Trophoblast cell (in vitro differentiated cells and primary cell): Measurements from ENCODE around the gene DAB1.

Source experiments
- DNase-seq, 2 donors: peaks; one replicate each; pipeline ENCODE4 v3.0.0-alpha.2; 2016
- H2AFZ ChIP-seq: 2 replicates; pipeline ENCODE4 v1.6.1; 2013; ENCODE audit warnings: low read length, moderate library complexity, mild to moderate bottlenecking; ENCODE audit not compliant: insufficient read depth, poor library complexity
- H2AK5ac ChIP-seq: 2 replicates; pipeline ENCODE4 v1.6.1; 2013; ENCODE audit warnings: mild to moderate bottlenecking, low read length
- H2BK120ac ChIP-seq: 2 replicates; pipeline ENCODE4 v1.6.1; 2013; ENCODE audit warnings: low read length, mild to moderate bottlenecking, moderate library complexity; ENCODE audit not compliant: insufficient read depth, poor library complexity
- H2BK12ac ChIP-seq: 2 replicates; pipeline ENCODE4 v1.6.1; 2013; ENCODE audit warnings: mild to moderate bottlenecking, low read length, moderate library complexity
- H2BK5ac ChIP-seq: 2 replicates; pipeline ENCODE4 v1.6.1; 2013; ENCODE audit warnings: low read length, low read depth, moderate library complexity, mild to moderate bottlenecking; ENCODE audit not compliant: poor library complexity
- H3K14ac ChIP-seq: 2 replicates; pipeline ENCODE4 v1.6.1; 2013; ENCODE audit warnings: mild to moderate bottlenecking, low read length
- H3K18ac ChIP-seq: 2 replicates; pipeline ENCODE4 v1.6.1; 2013; ENCODE audit warnings: mild to moderate bottlenecking, low read length
- H3K23ac ChIP-seq: 2 replicates; pipeline ENCODE4 v1.6.1; 2013; ENCODE audit warnings: low read length
- H3K27ac ChIP-seq: 2 replicates; pipeline ENCODE4 v1.5.1; 2013; ENCODE audit warnings: low read depth, mild to moderate bottlenecking, inconsistent platforms, low read length, moderate library complexity
- H3K27me3 ChIP-seq: 2 replicates; pipeline ENCODE4 v1.6.1; 2013; ENCODE audit warnings: inconsistent platforms, mild to moderate bottlenecking, low read length, moderate library complexity; ENCODE audit not compliant: insufficient read depth
- H3K36me3 ChIP-seq, 2 experiments: 1 replicate in 1 of 2; 2 replicates in 1 of 2; pipeline ENCODE4 v1.6.1; 2013; ENCODE audit warnings: low read length in 2 of 2, mild to moderate bottlenecking in 2 of 2, moderate library complexity in 1 of 2; ENCODE audit not compliant: insufficient read depth in 2 of 2, control insufficient read depth in 1 of 2
- H3K4ac ChIP-seq: 2 replicates; pipeline ENCODE4 v1.6.1; 2013; ENCODE audit warnings: low read depth, mild to moderate bottlenecking, low read length, moderate library complexity
- H3K4me1 ChIP-seq, 2 experiments: 1 replicate in 1 of 2; 2 replicates in 1 of 2; pipeline ENCODE4 v1.6.1; 2013; ENCODE audit warnings: low read length in 2 of 2, mild to moderate bottlenecking in 2 of 2, moderate library complexity in 1 of 2; ENCODE audit not compliant: insufficient read depth in 2 of 2, control insufficient read depth in 1 of 2
- H3K4me2 ChIP-seq: 2 replicates; pipeline ENCODE4 v1.6.1; 2013; ENCODE audit warnings: inconsistent platforms, mild to moderate bottlenecking, low read length, moderate library complexity
- H3K4me3 ChIP-seq: 2 replicates; pipeline ENCODE4 v1.5.1; 2013; ENCODE audit warnings: mild to moderate bottlenecking, low read depth, low read length, inconsistent platforms
- H3K79me1 ChIP-seq: one replicate; pipeline ENCODE4 v1.6.1; 2013; ENCODE audit warnings: low read length
- H3K79me2 ChIP-seq: 2 replicates; pipeline ENCODE4 v1.6.1; 2013; ENCODE audit warnings: low read length, mild to moderate bottlenecking; ENCODE audit not compliant: control insufficient read depth, insufficient read depth, poor library complexity
- H3K9ac ChIP-seq: 2 replicates; pipeline ENCODE4 v1.6.1; 2013; ENCODE audit warnings: mild to moderate bottlenecking, low read length
- H3K9me3 ChIP-seq: 2 replicates; pipeline ENCODE4 v1.6.1; 2013; ENCODE audit warnings: low read depth, mild to moderate bottlenecking, control low read depth, inconsistent platforms, low read length; ENCODE audit not compliant: insufficient read depth
- H4K12ac ChIP-seq: 2 replicates; pipeline ENCODE4 v1.6.1; 2013; ENCODE audit warnings: low read depth, mild to moderate bottlenecking, low read length, moderate library complexity
- H4K8ac ChIP-seq: 2 replicates; pipeline ENCODE4 v1.6.1; 2013; ENCODE audit warnings: low read depth, mild to moderate bottlenecking, low read length, moderate library complexity
- H4K91ac ChIP-seq: one replicate; pipeline ENCODE4 v1.6.1; 2013; ENCODE audit warnings: low read depth, mild to moderate bottlenecking, low read length, moderate library complexity
- WGBS: extraction: QIAGEN DNeasy Blood & Tissue Kit; methylation state at CpG from one replicate; pipeline ENCODE4 v1.1.7; 2013; ENCODE audit warnings: missing lambda C conversion rate; ENCODE audit not compliant: insufficient read length, insufficient coverage; ENCODE audit errors: extremely low coverage; 5-methylcytosine and 5-hydroxymethylcytosine counted together

DAB1 gene

GRCh38 chr1:57269630-57270225 lies 154.1 kb downstream of the DAB1 start:
- H3K79me1 ChIP-seq, result no peaks in the 10 kb centered on the region
- no peak overlapping the region for H4K12ac ChIP-seq
- no peak for DNase-seq
- no peaks in the 10 kb centered on the region for H3K79me2 ChIP-seq
- H3K9ac ChIP-seq, result no peak overlapping the region
- no peak overlapping the region for H2BK12ac ChIP-seq
- no peaks in the 10 kb centered on the region for H3K27me3 ChIP-seq
- H2AFZ ChIP-seq, result no peak overlapping the region
- H3K4me1 ChIP-seq, result peaks cover 0 to 5% of the 10 kb centered on the region in 2 experiments
- H2AK5ac ChIP-seq, result no peak overlapping the region
- H4K8ac ChIP-seq, result no peak overlapping the region
- H3K4ac ChIP-seq, result no peak overlapping the region
- no peak overlapping the region for H3K18ac ChIP-seq
- WGBS, result no CpG with 5 or more reads among the region's 10 CpGs
- H2BK5ac ChIP-seq, result no peak overlapping the region
- H2BK120ac ChIP-seq, result no peak overlapping the region
- no peaks in the 10 kb centered on the region for H3K36me3 ChIP-seq
- no peak overlapping the region for H3K27ac ChIP-seq
- H3K4me2 ChIP-seq, result no peak overlapping the region
- H3K4me3 ChIP-seq, result no peak overlapping the region
- no peak overlapping the region for H3K23ac ChIP-seq
- no peak overlapping the region for H3K14ac ChIP-seq
- H4K91ac ChIP-seq, result no peak overlapping the region
- H3K9me3 ChIP-seq, result peaks cover 1% of the 10 kb centered on the region

- H4K8ac ChIP-seq, result no peak overlapping the region
- H3K4me2 ChIP-seq, result no peak overlapping the region
- H3K9ac ChIP-seq, result no peak overlapping the region
- no peak overlapping the region for H2BK120ac ChIP-seq
- H3K27me3 ChIP-seq, result no peaks in the 10 kb centered on the region
- no peak overlapping the region for H2AK5ac ChIP-seq
- no peak for DNase-seq
- H2BK12ac ChIP-seq, result no peak overlapping the region
- no peak overlapping the region for H3K14ac ChIP-seq
- H2AFZ ChIP-seq, result no peak overlapping the region
- no peaks in the 10 kb centered on the region for H3K79me1 ChIP-seq
- no peak overlapping the region for H3K23ac ChIP-seq
- H3K4me1 ChIP-seq, result no peaks in the 10 kb centered on the region
- H3K9me3 ChIP-seq, result peaks cover 1% of the 10 kb centered on the region
- no peak overlapping the region for H4K12ac ChIP-seq
- H3K79me2 ChIP-seq, result no peaks in the 10 kb centered on the region
- no peak overlapping the region for H4K91ac ChIP-seq
- no CpG with 5 or more reads among the region's 5 CpGs for WGBS
- no peak overlapping the region for H3K4me3 ChIP-seq
- H3K18ac ChIP-seq, result no peak overlapping the region
- H3K4ac ChIP-seq, result no peak overlapping the region
- no peaks in the 10 kb centered on the region for H3K36me3 ChIP-seq
- no peak overlapping the region for H3K27ac ChIP-seq
- H2BK5ac ChIP-seq, result no peak overlapping the region
These were observed 158.8 kb downstream of the DAB1 start for GRCh38 chr1:57265104-57265503.

- no peaks in the 10 kb centered on the region for H3K4me1 ChIP-seq
- no peak overlapping the region for H4K12ac ChIP-seq
- no peaks in the 10 kb centered on the region for H3K9me3 ChIP-seq
- no peak overlapping the region for H3K18ac ChIP-seq
- no peak overlapping the region for H4K91ac ChIP-seq
- no peak overlapping the region for H2AK5ac ChIP-seq
- no peaks in the 10 kb centered on the region for H3K36me3 ChIP-seq
- no peak overlapping the region for H3K23ac ChIP-seq
- H2AFZ ChIP-seq, result no peak overlapping the region
- DNase-seq, result no peak
- no peak overlapping the region for H4K8ac ChIP-seq
- no peak overlapping the region for H2BK12ac ChIP-seq
- WGBS, result no CpG with 5 or more reads among the region's 3 CpGs
- H3K4me3 ChIP-seq, result no peak overlapping the region
- no peaks in the 10 kb centered on the region for H3K79me2 ChIP-seq
- H3K14ac ChIP-seq, result no peak overlapping the region
- H3K4ac ChIP-seq, result no peak overlapping the region
- H3K27me3 ChIP-seq, result no peaks in the 10 kb centered on the region
- H3K79me1 ChIP-seq, result no peaks in the 10 kb centered on the region
- no peak overlapping the region for H3K4me2 ChIP-seq
- no peak overlapping the region for H3K27ac ChIP-seq
- no peak overlapping the region for H3K9ac ChIP-seq
- no peak overlapping the region for H2BK5ac ChIP-seq
- H2BK120ac ChIP-seq, result no peak overlapping the region
These were observed 161.4 kb downstream of the DAB1 start for GRCh38 chr1:57262472-57262871.

GRCh38 chr1:57258557-57259325 lies 165.1 kb downstream of the DAB1 start:
- Histone ChIP-seq H2AFZ (no peak overlapping the region), H2BK120ac (no peak overlapping the region), H4K12ac (no peak overlapping the region), H2BK12ac (no peak overlapping the region), H3K9me3 (no peaks in the 10 kb centered on the region), H3K14ac (no peak overlapping the region), H3K27ac (no peak overlapping the region), H2AK5ac (no peak overlapping the region), H4K91ac (no peak overlapping the region), H3K4me3 (no peak overlapping the region), H3K79me1 (no peaks in the 10 kb centered on the region), H3K18ac (no peak overlapping the region), H3K4ac (no peak overlapping the region), H3K79me2 (no peaks in the 10 kb centered on the region), H3K4me1 (no peaks in the 10 kb centered on the region), H3K4me2 (no peak overlapping the region), H4K8ac (no peak overlapping the region), H3K27me3 (no peaks in the 10 kb centered on the region), H3K36me3 (no peaks in the 10 kb centered on the region), H3K23ac (no peak overlapping the region), H3K9ac (no peak overlapping the region), H2BK5ac (no peak overlapping the region)
- 100% methylated on average over 1 of the region's 5 CpGs for WGBS
- DNase-seq, result no peak
